GM23338 (cell line): ENCODE results near the gene KLF7.

Source experiments
- CREB1 ChIP-seq: fragments of 250-450 bp; sonication (Bioruptor Pico); IDR thresholded peaks from 2 replicates; pipeline ENCODE4 v1.5.0; 2020; ENCODE audit warnings: low read depth, mild to moderate bottlenecking, moderate library complexity
- CTCF ChIP-seq, 2 experiments: fragments of 200-600 bp in 1 of 2; sonication (generic) in 1 of 2; conservative IDR thresholded peaks; 2 replicates each; pipeline versions ENCODE4 v1.5.1 to v1.6.1; 2016 to 2017; ENCODE audit warnings: antibody characterized with exemption in 2 of 2, low read depth in 2 of 2, mild to moderate bottlenecking in 2 of 2, moderate library complexity in 1 of 2
- EZH2 ChIP-seq: fragments of 200-600 bp; sonication (generic); IDR thresholded peaks from one replicate; pipeline ENCODE4 v1.8.0; 2017; ENCODE audit warnings: antibody characterized with exemption, mild to moderate bottlenecking, low read depth; ENCODE audit not compliant: unreplicated experiment
- EZH2phosphoT487 ChIP-seq: fragments of 200-600 bp; sonication (generic); IDR thresholded peaks from one replicate; pipeline ENCODE4 v1.8.1; 2018; ENCODE audit warnings: antibody characterized with exemption; ENCODE audit not compliant: unreplicated experiment
- POLR2AphosphoS5 ChIP-seq: IDR thresholded peaks from 2 replicates; pipeline ENCODE4 v1.6.1; 2016; ENCODE audit warnings: antibody characterized with exemption, low read depth
- REST ChIP-seq: IDR thresholded peaks from one replicate; pipeline ENCODE4 v1.6.1; 2018; ENCODE audit warnings: antibody characterized with exemption; ENCODE audit not compliant: unreplicated experiment
- ZNF114 ChIP-seq: fragments of 250-450 bp; sonication (Bioruptor Pico); IDR thresholded peaks from 2 replicates; pipeline ENCODE4 v1.5.0; 2020; ENCODE audit warnings: mild to moderate bottlenecking, moderate library complexity

- TF ChIP-seq CTCF (conservative IDR thresholded peaks at IDR 0.05; ENCODE audit: low read depth in 2 of 2), result no peak
- TF ChIP-seq POLR2AphosphoS5, result no peak
- TF ChIP-seq EZH2phosphoT487, result no peak
- TF ChIP-seq EZH2, result no peak
- no peak for TF ChIP-seq REST
- no peak for TF ChIP-seq ZNF114 (CRISPR knock-in tag)
- no peak for TF ChIP-seq CREB1 (CRISPR knock-in tag)
These were observed 39.6 kb upstream of the KLF7 start for GRCh38 chr2:207205173-207205957.
